Small intestine (tissue), 7 donors: Measurements from ENCODE around the gene TNPO2. TPM values are rescaled to one million over a fixed set of nuclear protein-coding genes. Genes with fewer than 3 reads are reported as not detected.
"Not testable (repeated sequence)": the region's sequence is repeated elsewhere in the genome, so short reads cannot be mapped to it uniquely, and the experiment has no call there.

Source experiments
- DNase-seq, 2 donors: peaks; one replicate each; pipeline versions ENCODE4 v3.0.0 to v3.0.0-alpha.2; 2013
- FAIRE-seq: peaks from 2 replicates; lab custom pipeline; 2012; peaks lifted over from hg19 to GRCh38; lab: Jason Lieb, UNC
- H3K27ac ChIP-seq, 3 donors: one replicate each; pipeline ENCODE4 v1.5.1; 2013; ENCODE audit warnings: low read length in 2 of 3, mild to moderate bottlenecking in 2 of 3, control low read depth in 1 of 3, inconsistent platforms in 1 of 3, low read depth in 1 of 3, moderate library complexity in 1 of 3
- H3K27me3 ChIP-seq, 3 donors: one replicate each; pipeline ENCODE4 v1.6.1; 2013; ENCODE audit warnings: low read length in 3 of 3, inconsistent platforms in 1 of 3; ENCODE audit not compliant: control insufficient read depth in 3 of 3, insufficient read depth in 3 of 3
- H3K36me3 ChIP-seq, 3 donors: one replicate each; pipeline ENCODE4 v1.6.1; 2013; ENCODE audit warnings: low read length in 3 of 3, inconsistent platforms in 1 of 3, low read depth in 1 of 3, mild to moderate bottlenecking in 1 of 3, moderate library complexity in 1 of 3; ENCODE audit not compliant: control insufficient read depth in 3 of 3, insufficient read depth in 2 of 3
- H3K4me1 ChIP-seq, 3 donors: one replicate each; pipeline ENCODE4 v1.6.1; 2013; ENCODE audit warnings: low read length in 2 of 3, inconsistent platforms in 1 of 3, low read depth in 1 of 3, mild to moderate bottlenecking in 1 of 3, moderate library complexity in 1 of 3; ENCODE audit not compliant: control insufficient read depth in 3 of 3, insufficient read depth in 2 of 3
- H3K4me3 ChIP-seq, 3 donors: one replicate each; pipeline ENCODE4 v1.5.1; 2013; ENCODE audit warnings: low read length in 3 of 3, control low read depth in 1 of 3, inconsistent platforms in 1 of 3, low read depth in 1 of 3, mild to moderate bottlenecking in 1 of 3, moderate library complexity in 1 of 3
- H3K9me3 ChIP-seq, 2 donors: one replicate each; pipeline ENCODE4 v1.6.1; 2013; ENCODE audit warnings: low read depth in 1 of 2, low read length in 1 of 2; ENCODE audit not compliant: control insufficient read depth in 2 of 2, insufficient read depth in 1 of 2
- WGBS, 3 donors: extraction: QIAGEN DNeasy Blood & Tissue Kit; methylation state at CpG; one replicate each; pipeline ENCODE4 v1.1.7; 2013; 5-methylcytosine and 5-hydroxymethylcytosine counted together
- polyA plus RNA-seq, 4 donors: library from polyadenylated mRNA; stranded (reverse) in 3 of 4; unstranded in 1 of 4; fragments of 200-250 nt in 3 of 4; fragments of 120-200 nt in 1 of 4; gene quantifications; one replicate each; pipeline versions ENCODE4 v1.2.1 to v1.2.3, GENCODE V29; 2013
- donor health status: healthy with polysubstance abuse.
- donor health status: control.
- donor health status: control.
- donor health status: Bipolar disorder and iron deficiency.
- donor health status: healthy.

Gene TNPO2
- polyA plus RNA-seq, 4 donors, result 9.8 to 41.3 (median 19.7) TPM

DNA sequence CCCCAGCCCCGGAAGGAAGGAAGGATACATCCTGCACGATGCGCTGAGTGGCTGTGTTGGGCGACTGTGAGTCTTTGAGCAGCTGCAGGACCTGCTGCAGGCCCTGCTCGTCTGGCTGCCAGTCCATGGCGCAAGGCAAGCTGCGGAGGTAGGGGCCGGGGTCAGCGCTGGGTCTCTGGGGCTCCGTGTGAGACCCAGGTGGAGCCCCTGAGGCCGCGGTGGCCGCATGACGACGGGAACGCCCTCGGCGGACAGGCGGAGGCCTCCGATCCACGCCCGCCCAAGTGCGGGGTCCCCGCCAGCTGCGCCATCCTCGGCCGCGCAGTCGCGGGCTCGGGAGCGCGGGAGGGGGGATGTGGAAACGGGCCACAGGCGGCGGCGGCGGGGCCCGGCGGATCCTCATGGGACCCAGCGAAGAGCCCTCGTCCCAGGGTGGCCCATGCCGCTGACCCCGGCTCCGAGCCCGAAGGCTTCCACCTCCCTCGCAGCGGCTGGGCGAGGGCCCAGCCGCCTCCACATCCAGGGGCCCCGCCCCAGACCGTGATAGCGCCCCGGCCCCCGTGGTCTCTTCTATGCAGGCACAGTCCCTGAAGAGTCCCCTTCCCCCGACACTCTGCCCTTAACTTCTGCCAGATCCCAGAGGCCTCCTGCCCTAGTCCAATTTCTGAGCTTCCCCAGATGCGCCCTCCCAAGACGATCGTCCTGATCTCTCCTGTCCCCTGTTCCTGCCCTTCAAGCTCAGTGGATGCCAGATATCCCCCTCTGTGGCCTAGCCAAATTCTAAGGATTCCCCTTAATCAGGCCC lies 2.7 kb downstream of the TNPO2 start:
- H3K9me3 ChIP-seq, result no peaks in the 10 kb centered on the region
- no peaks in the 10 kb centered on the region for H3K27me3 ChIP-seq
- peaks cover 0 to 43% (median 9%) of the 10 kb centered on the region in 3 donors for H3K36me3 ChIP-seq
- H3K4me1 ChIP-seq, result peaks cover 0 to 12% (median 4%) of the 10 kb centered on the region in 3 donors
- FAIRE-seq (no peak), DNase-seq (peak; percentile 9 to 58)
- H3K4me3 ChIP-seq, result peak overlapping the region; percentile 72 to 95 (median 91)
- WGBS, 3 donors, result 1 to 9% (median 8%) methylated on average over 38 to 59 of the region's 59 CpGs
- H3K27ac ChIP-seq, result peak overlapping the region; percentile 9 to 93 (median 91)

DNA sequence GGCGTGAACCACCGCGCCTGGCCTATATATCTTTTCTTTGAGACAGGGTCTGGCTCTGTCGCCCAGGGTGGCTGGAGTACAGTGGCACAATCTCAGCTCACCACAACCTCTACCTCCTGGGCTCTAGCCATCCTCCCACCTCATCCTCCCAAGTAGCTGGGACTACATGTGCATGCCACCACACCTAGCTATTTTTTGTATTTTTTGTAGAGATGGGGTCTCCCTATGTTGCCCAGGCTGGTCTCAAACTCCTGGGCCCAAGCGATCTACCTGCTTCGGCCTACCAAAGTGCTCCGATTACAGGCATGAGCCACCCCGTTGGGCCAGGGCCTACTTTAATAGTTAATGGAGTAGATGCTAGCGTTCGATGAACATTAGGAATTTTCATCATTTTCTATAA lies 3.4 kb downstream of the TNPO2 start:
- WGBS, 3 donors, result 84 to 90% (median 88%) methylated on average over 10 of the region's 10 CpGs
- H3K9me3 ChIP-seq, result no peaks in the 10 kb centered on the region
- peak overlapping the region in 1 of 3 donors; percentile 72 for H3K4me3 ChIP-seq
- H3K4me1 ChIP-seq, result peaks cover 0 to 12% (median 4%) of the 10 kb centered on the region in 3 donors
- H3K27ac ChIP-seq, result peak overlapping the region in 1 of 3 donors; percentile 91
- H3K27me3 ChIP-seq, result no peaks in the 10 kb centered on the region
- FAIRE-seq, result no peak
- peaks cover 0 to 50% (median 10%) of the 10 kb centered on the region in 3 donors for H3K36me3 ChIP-seq
- no peak for DNase-seq

- Histone ChIP-seq H3K36me3 (peaks cover 8 to 91% (median 23%) of the 10 kb centered on the region in 3 donors), H3K9me3 (peaks cover 0 to 5% of the 10 kb centered on the region in 2 donors), H3K4me1 (peaks cover 0 to 7% (median 4%) of the 10 kb centered on the region in 3 donors), H3K27me3 (no peaks in the 10 kb centered on the region), H3K4me3 (no peak overlapping the region), H3K27ac (no peak overlapping the region)
- DNase-seq, result no peak
- FAIRE-seq, result no peak
- WGBS, 3 donors, result 95 to 99% (median 97%) methylated on average over 3 of the region's 3 CpGs
Measured at GRCh38 chr19:12715929-12716328, 7.8 kb downstream of the TNPO2 start.

GRCh38 chr19:12715102-12715501 lies 8.6 kb downstream of the TNPO2 start:
- WGBS, 3 donors, result 93 to 95% (median 94%) methylated on average over 14 to 15 of the region's 15 CpGs

DNA sequence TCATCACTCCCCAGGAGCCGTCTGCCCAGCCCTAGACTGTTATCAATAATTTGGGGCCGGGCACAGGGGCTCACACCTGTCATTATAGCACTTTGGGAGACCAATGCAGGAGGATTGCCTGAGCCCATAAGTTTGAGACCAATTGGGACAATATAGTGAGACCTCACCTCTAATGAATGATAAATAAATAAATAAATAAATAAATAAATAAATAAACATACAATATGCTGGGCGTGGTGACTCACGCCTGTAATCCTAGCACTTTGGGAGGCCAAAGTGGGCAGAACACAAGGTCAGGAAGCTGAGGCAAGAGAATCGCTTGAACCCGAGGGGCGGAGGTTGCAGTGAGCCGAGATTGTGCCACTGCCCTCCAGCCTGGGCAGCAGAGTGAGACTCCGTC lies 10.4 kb downstream of the TNPO2 start:
- not testable (repeated sequence) for DNase-seq, H3K27ac ChIP-seq, H3K27me3 ChIP-seq, FAIRE-seq, H3K9me3 ChIP-seq, H3K4me1 ChIP-seq, H3K4me3 ChIP-seq
- H3K36me3 ChIP-seq, result peaks cover 8 to 96% (median 28%) of the 10 kb centered on the region in 3 donors
- 92 to 95% (median 93%) methylated on average over 9 of the region's 9 CpGs for WGBS, 3 donors

More at GRCh38 chr19:12715102-12715501, 8.6 kb downstream of the TNPO2 start:
- H3K27me3 ChIP-seq, result no peaks in the 10 kb centered on the region
- DNase-seq (no peak), FAIRE-seq (no peak)
- H3K4me1 ChIP-seq, result peaks cover 0 to under 1% (median 0%) of the 10 kb centered on the region in 3 donors
- H3K4me3 ChIP-seq, result no peak overlapping the region
- no peak overlapping the region for H3K27ac ChIP-seq
- H3K9me3 ChIP-seq, result peaks cover 0 to 5% of the 10 kb centered on the region in 2 donors
- peaks cover 8 to 92% (median 23%) of the 10 kb centered on the region in 3 donors for H3K36me3 ChIP-seq

GRCh38 chr19:12712077-12712476 lies 11.7 kb downstream of the TNPO2 start:
- not testable (repeated sequence) for H3K27me3 ChIP-seq, H3K27ac ChIP-seq, DNase-seq, H3K9me3 ChIP-seq, H3K4me3 ChIP-seq, FAIRE-seq, H3K4me1 ChIP-seq
- peaks cover 8 to 95% (median 29%) of the 10 kb centered on the region in 3 donors for H3K36me3 ChIP-seq
- 56 to 64% (median 57%) methylated on average over 11 to 12 of the region's 14 CpGs for WGBS, 3 donors

DNA sequence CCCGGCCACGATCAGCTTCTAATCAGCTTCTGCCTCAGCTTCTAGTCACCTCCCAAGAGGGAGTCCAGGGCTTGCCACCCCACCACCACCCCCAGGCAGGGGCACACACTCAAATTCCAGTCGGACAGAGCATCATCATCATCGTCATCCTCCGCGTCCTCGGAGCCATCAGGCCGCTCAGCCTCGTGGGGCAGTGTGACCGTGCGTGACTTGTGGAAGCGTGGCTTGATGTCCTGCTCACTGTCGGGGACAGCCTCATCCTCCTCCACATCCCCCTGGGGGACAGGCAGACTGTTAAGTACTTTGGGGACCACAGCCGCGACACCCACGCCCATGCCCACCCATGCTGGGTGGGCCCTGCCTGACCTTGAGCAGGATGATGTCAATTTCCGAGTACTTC lies 12.5 kb downstream of the TNPO2 start:
- WGBS, 3 donors, result 94 to 97% (median 95%) methylated on average over 17 of the region's 17 CpGs
- no peak for DNase-seq
- Histone ChIP-seq H3K9me3 (peaks cover 0 to 5% of the 10 kb centered on the region in 2 donors), H3K36me3 (peaks cover 12 to 95% (median 29%) of the 10 kb centered on the region in 3 donors), H3K27me3 (no peaks in the 10 kb centered on the region), H3K4me1 (no peaks in the 10 kb centered on the region), H3K27ac (no peak overlapping the region), H3K4me3 (no peak overlapping the region)
- no peak for FAIRE-seq

DNA sequence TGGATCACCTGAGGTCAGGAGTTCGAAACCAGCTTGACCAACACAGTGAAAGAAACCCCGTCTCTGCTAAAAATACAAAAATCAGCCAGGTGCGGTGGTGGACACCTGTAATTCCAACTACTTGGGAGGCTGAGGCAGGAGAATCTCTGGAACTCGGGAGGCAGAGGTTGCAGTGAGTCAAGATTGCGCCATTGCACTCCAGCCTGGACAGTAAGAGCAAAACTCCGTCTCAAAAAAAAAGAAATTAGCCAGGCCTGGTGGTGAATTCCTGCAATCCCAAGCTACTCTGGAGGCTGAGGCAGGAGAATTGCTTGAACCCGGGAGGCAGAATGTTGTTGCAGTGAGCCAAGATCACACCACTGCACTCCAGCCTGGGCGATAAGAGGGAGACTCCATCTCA lies 15.1 kb downstream of the TNPO2 start:
- 93 to 95% (median 94%) methylated on average over 8 of the region's 8 CpGs for WGBS, 3 donors
- no peak for DNase-seq
- FAIRE-seq, result no peak
- Histone ChIP-seq H3K4me1 (no peaks in the 10 kb centered on the region), H3K9me3 (peaks cover 0 to 5% of the 10 kb centered on the region in 2 donors), H3K27me3 (no peaks in the 10 kb centered on the region), H3K36me3 (peaks cover 10 to 95% (median 31%) of the 10 kb centered on the region in 3 donors), H3K27ac (no peak overlapping the region), H3K4me3 (no peak overlapping the region)
